Testis (tissue), 2 donors: ENCODE results near the gene AIPL1.

ENCODE experiments used
- CTCF ChIP-seq, 3 experiments: fragments of 450-650 bp in 2 of 3; fragments of 200-600 bp in 1 of 3; sonication (generic) in 1 of 3; IDR thresholded peaks; one replicate each; pipeline ENCODE4 v1.5.1; 2016 to 2019; ENCODE audit warnings: antibody characterized with exemption in 3 of 3, mild to moderate bottlenecking in 2 of 3, moderate library complexity in 1 of 3
- POLR2A ChIP-seq: fragments of 450-650 bp; IDR thresholded peaks from one replicate; pipeline ENCODE4 v1.6.1; 2017; ENCODE audit warnings: antibody characterized with exemption, mild to moderate bottlenecking, moderate library complexity

DNA sequence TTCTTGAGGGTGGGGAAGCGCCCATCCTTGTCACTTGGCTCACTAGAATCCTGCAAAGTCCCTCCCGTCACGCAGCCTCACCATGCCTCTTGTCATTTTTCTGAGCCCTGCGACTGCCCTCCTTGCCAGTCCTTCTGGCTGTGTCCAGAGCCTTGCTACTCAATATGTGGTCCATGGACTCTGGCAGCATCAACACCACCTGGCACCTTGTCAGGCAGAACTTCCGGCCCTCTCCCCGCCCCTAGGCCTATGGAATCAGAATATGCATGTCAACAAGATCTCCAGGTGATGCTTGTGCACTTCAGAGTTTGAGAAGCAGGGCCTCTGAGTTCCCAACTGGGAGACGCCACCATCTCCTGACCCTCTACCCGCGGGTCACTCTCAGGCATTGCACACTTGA is 21.4 kb upstream of the AIPL1 start:
- no peak for TF ChIP-seq CTCF (IDR thresholded peaks at IDR 0.05)
- no peak for TF ChIP-seq POLR2A
